Measurements from ENCODE around the gene EEFSEC.

DNA sequence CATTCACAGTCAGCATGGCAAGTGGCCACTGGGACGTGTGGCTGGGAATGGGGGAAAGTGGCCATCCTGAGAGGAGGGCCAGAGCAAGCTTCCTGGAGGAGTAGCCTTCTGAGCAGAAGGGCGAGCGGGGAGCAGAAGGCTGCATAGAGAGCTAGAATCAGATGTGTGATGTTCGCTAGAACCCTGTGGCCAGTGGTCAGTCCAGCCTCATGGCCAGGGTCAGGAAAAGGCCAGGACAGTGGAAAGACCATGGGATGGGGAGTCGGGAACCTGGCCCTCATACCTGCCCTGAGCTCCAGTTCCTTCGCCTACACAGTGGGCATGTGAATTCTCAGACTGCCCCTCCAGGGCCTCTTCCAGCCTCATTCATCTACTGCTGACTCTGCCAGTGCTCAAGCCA lies 211.0 kb downstream of the EEFSEC start:
- TF ChIP-seq EZH2 (IDR thresholded peaks at IDR 0.05; ENCODE audit: insufficient read depth, poor library complexity, severe bottlenecking) (no peak), EZH2phosphoT487 (IDR thresholded peaks at IDR 0.05; ENCODE audit: insufficient read depth, low read depth) (no peak)

All from GM23248 (cell line).